Ascending aorta (tissue), 2 donors: ENCODE measurements around the gene PCCB. TPM values are rescaled to one million over a fixed set of nuclear protein-coding genes. Genes with fewer than 3 reads are reported as not detected.
"Not testable (repeated sequence)": the region's sequence is repeated elsewhere in the genome, so short reads cannot be mapped to it uniquely, and the experiment has no call there.

Experiments
- DNase-seq, 2 donors: peaks; one replicate each; pipeline ENCODE4 v3.0.0-alpha.2; 2019; ENCODE audit warnings: low spot score in 2 of 2
- H3K27ac ChIP-seq, 2 donors: fragments of 200-600 bp; sonication (generic); one replicate each; pipeline ENCODE4 v1.5.1; 2016 to 2017; ENCODE audit warnings: mild to moderate bottlenecking in 1 of 2
- H3K27me3 ChIP-seq: fragments of 200-600 bp; sonication (generic); one replicate; pipeline ENCODE4 v1.5.1; 2017
- H3K36me3 ChIP-seq, 2 donors: fragments of 200-600 bp; sonication (generic); one replicate each; pipeline ENCODE4 v1.5.1; 2016
- H3K4me1 ChIP-seq, 2 donors: fragments of 200-600 bp; sonication (generic); one replicate each; pipeline ENCODE4 v1.5.1; 2016 to 2017; ENCODE audit warnings: mild to moderate bottlenecking in 1 of 2
- H3K4me3 ChIP-seq, 2 donors: fragments of 200-600 bp; sonication (generic); one replicate each; pipeline ENCODE4 v1.5.1; 2016 to 2017; ENCODE audit warnings: mild to moderate bottlenecking in 1 of 2
- H3K9me3 ChIP-seq, 2 donors: fragments of 200-600 bp; sonication (generic); one replicate each; pipeline ENCODE4 v1.5.1; 2016
- CTCF ChIP-seq, 3 experiments: fragments of 200-600 bp in 2 of 3; fragments of 450-650 bp in 1 of 3; sonication (generic) in 2 of 3; IDR thresholded peaks; one replicate each; pipeline ENCODE4 v1.5.1; 2016 to 2019; ENCODE audit warnings: antibody characterized with exemption in 3 of 3, mild to moderate bottlenecking in 1 of 3, moderate library complexity in 1 of 3
- intact Hi-C: fragments of 100-400 bp; cut with DNase I; formaldehyde crosslinking; loops from one replicate; pipeline ENCODE4 v1.15.1; 2023
- total RNA-seq: library from RNA; depleted of rRNA; stranded (reverse); fragments of >200 nt; gene quantifications from one replicate; pipeline ENCODE4 v1.1.0, GENCODE V29; 2016

PCCB gene
- total RNA-seq, 1 donor from 2014 or later, result 114 TPM

- TF ChIP-seq CTCF (IDR thresholded peaks at IDR 0.05), result no peak
- no peaks in the 10 kb centered on the region for H3K4me1 ChIP-seq
- no peak overlapping the region for H3K27ac ChIP-seq
- H3K9me3 ChIP-seq, result no peaks in the 10 kb centered on the region
- no peaks in the 10 kb centered on the region for H3K27me3 ChIP-seq
- peaks cover 16 to 57% of the 10 kb centered on the region in 2 donors for H3K36me3 ChIP-seq
- intact Hi-C loops, result no loop called here
- no peak for DNase-seq
- no peak overlapping the region for H3K4me3 ChIP-seq
These were observed 79.5 kb downstream of the PCCB start for GRCh38 chr3:136329593-136329992.

- no peak overlapping the region for H3K4me3 ChIP-seq
- H3K4me1 ChIP-seq, result no peaks in the 10 kb centered on the region
- no peaks in the 10 kb centered on the region for H3K27me3 ChIP-seq
- peaks cover 25 to 60% of the 10 kb centered on the region in 2 donors for H3K36me3 ChIP-seq
- DNase-seq, result no peak
- no peaks in the 10 kb centered on the region for H3K9me3 ChIP-seq
- intact Hi-C loops, result no loop called here
- H3K27ac ChIP-seq, result no peak overlapping the region
- no peak for TF ChIP-seq CTCF (IDR thresholded peaks at IDR 0.05)
These were observed 80.8 kb downstream of the PCCB start for GRCh38 chr3:136330900-136331299.

- intact Hi-C loops, result no loop called here
- Histone ChIP-seq H3K4me3 (no peak overlapping the region), H3K27ac (no peak overlapping the region), H3K36me3 (peaks cover 21 to 59% of the 10 kb centered on the region in 2 donors), H3K4me1 (no peaks in the 10 kb centered on the region), H3K9me3 (no peaks in the 10 kb centered on the region), H3K27me3 (no peaks in the 10 kb centered on the region)
- TF ChIP-seq CTCF (IDR thresholded peaks at IDR 0.05), result no peak
- no peak for DNase-seq
These were observed 82.2 kb downstream of the PCCB start for GRCh38 chr3:136332302-136332701.

GRCh38 chr3:136332776-136333175, 82.6 kb downstream of the PCCB start:
- H3K36me3 ChIP-seq, result peaks cover 16 to 56% of the 10 kb centered on the region in 2 donors

GRCh38 chr3:136334209-136334608, 84.1 kb downstream of the PCCB start:
- DNase-seq, result no peak
- H3K27ac ChIP-seq, result no peak overlapping the region
- no peak for TF ChIP-seq CTCF (IDR thresholded peaks at IDR 0.05)
- intact Hi-C loops, result no loop called here
- no peaks in the 10 kb centered on the region for H3K4me1 ChIP-seq
- no peaks in the 10 kb centered on the region for H3K27me3 ChIP-seq
- peaks cover 16 to 49% of the 10 kb centered on the region in 2 donors for H3K36me3 ChIP-seq
- no peaks in the 10 kb centered on the region for H3K9me3 ChIP-seq
- H3K4me3 ChIP-seq, result no peak overlapping the region

More at GRCh38 chr3:136332776-136333175, 82.6 kb downstream of the PCCB start:
- TF ChIP-seq CTCF (IDR thresholded peaks at IDR 0.05), result no peak
- Histone ChIP-seq H3K9me3 (no peaks in the 10 kb centered on the region), H3K4me3 (no peak overlapping the region), H3K27me3 (no peaks in the 10 kb centered on the region), H3K4me1 (no peaks in the 10 kb centered on the region), H3K27ac (no peak overlapping the region)
- intact Hi-C loops, result no loop called here
- DNase-seq, result no peak

GRCh38 chr3:136334726-136335125, 84.6 kb downstream of the PCCB start:
- H3K27ac ChIP-seq, H3K4me1 ChIP-seq, H3K9me3 ChIP-seq, H3K4me3 ChIP-seq, intact Hi-C loops, H3K27me3 ChIP-seq, DNase-seq: not testable (repeated sequence)
- peaks cover 16 to 50% of the 10 kb centered on the region in 2 donors for H3K36me3 ChIP-seq
